ENCODE data around the gene KIAA0930.

KIAA0930 gene

GRCh38 chr22:45271667-45272201, 31.0 kb upstream of the KIAA0930 start:
- no peak for TF ChIP-seq CTCF (IDR thresholded peaks at IDR 0.05; ENCODE audit: low read depth, low read length, missing control alignments)
- no peak overlapping the region for H3K27ac ChIP-seq
- H3K36me3 ChIP-seq (replicated peaks), result no peaks in the 10 kb centered on the region
- no peaks in the 10 kb centered on the region for H3K27me3 ChIP-seq (replicated peaks)
- no peak overlapping the region for H3K4me3 ChIP-seq (ENCODE audit: low read depth, low read length)
- no peak for DNase-seq
- in situ Hi-C loops (cut with HindIII; ENCODE audit: low pct_ligation_motif_present, low sequenced_read_pairs), result loop anchor here (10.0 kb wide), 1 partner anchor 163 kb away; no protein-coding TSS in a partner anchor

GRCh38 chr22:45270095-45271020, 29.7 kb upstream of the KIAA0930 start:
- Histone ChIP-seq H3K27ac (no peak overlapping the region), H3K27me3 (replicated peaks) (no peaks in the 10 kb centered on the region), H3K36me3 (replicated peaks) (no peaks in the 10 kb centered on the region), H3K4me3 (ENCODE audit: low read depth, low read length) (no peak overlapping the region)
- no peak for TF ChIP-seq CTCF (IDR thresholded peaks at IDR 0.05; ENCODE audit: low read depth, low read length, missing control alignments)
- DNase-seq, result no peak
- in situ Hi-C loops (cut with HindIII; ENCODE audit: low pct_ligation_motif_present, low sequenced_read_pairs), result loop anchor here (10.0 kb wide), 1 partner anchor 164 kb away; no protein-coding TSS in a partner anchor

GRCh38 chr22:45268958-45269844, 28.5 kb upstream of the KIAA0930 start:
- peak; percentile 52 for TF ChIP-seq CTCF (IDR thresholded peaks at IDR 0.05; ENCODE audit: low read depth, low read length, missing control alignments)
- Histone ChIP-seq H3K27me3 (replicated peaks) (no peaks in the 10 kb centered on the region), H3K27ac (no peak overlapping the region), H3K4me3 (ENCODE audit: low read depth, low read length) (peak overlapping the region; percentile 57), H3K36me3 (replicated peaks) (no peaks in the 10 kb centered on the region)
- DNase-seq, result no peak
- in situ Hi-C loops (cut with HindIII; ENCODE audit: low pct_ligation_motif_present, low sequenced_read_pairs), result no loop called here

GRCh38 chr22:45268167-45268957, 27.7 kb upstream of the KIAA0930 start:
- H3K4me3 ChIP-seq (ENCODE audit: low read depth, low read length), result peak overlapping the region; percentile 57
- H3K27ac ChIP-seq, result no peak overlapping the region
- H3K27me3 ChIP-seq (replicated peaks), result no peaks in the 10 kb centered on the region
- TF ChIP-seq CTCF (IDR thresholded peaks at IDR 0.05; ENCODE audit: low read depth, low read length, missing control alignments), result no peak
- no peaks in the 10 kb centered on the region for H3K36me3 ChIP-seq (replicated peaks)
- in situ Hi-C loops (cut with HindIII; ENCODE audit: low pct_ligation_motif_present, low sequenced_read_pairs), result no loop called here
- no peak for DNase-seq

GRCh38 chr22:45265535-45265934, 24.8 kb upstream of the KIAA0930 start:
- H3K27ac ChIP-seq, result no peak overlapping the region
- H3K4me3 ChIP-seq (ENCODE audit: low read depth, low read length), result no peak overlapping the region
- H3K27me3 ChIP-seq (replicated peaks), result no peaks in the 10 kb centered on the region
- no peak for DNase-seq
- in situ Hi-C loops (cut with HindIII; ENCODE audit: low pct_ligation_motif_present, low sequenced_read_pairs), result no loop called here
- H3K36me3 ChIP-seq (replicated peaks), result no peaks in the 10 kb centered on the region
- no peak for TF ChIP-seq CTCF (IDR thresholded peaks at IDR 0.05; ENCODE audit: low read depth, low read length, missing control alignments)
